ENCODE measurements around the gene TSFM.

The TSFM gene

DNA sequence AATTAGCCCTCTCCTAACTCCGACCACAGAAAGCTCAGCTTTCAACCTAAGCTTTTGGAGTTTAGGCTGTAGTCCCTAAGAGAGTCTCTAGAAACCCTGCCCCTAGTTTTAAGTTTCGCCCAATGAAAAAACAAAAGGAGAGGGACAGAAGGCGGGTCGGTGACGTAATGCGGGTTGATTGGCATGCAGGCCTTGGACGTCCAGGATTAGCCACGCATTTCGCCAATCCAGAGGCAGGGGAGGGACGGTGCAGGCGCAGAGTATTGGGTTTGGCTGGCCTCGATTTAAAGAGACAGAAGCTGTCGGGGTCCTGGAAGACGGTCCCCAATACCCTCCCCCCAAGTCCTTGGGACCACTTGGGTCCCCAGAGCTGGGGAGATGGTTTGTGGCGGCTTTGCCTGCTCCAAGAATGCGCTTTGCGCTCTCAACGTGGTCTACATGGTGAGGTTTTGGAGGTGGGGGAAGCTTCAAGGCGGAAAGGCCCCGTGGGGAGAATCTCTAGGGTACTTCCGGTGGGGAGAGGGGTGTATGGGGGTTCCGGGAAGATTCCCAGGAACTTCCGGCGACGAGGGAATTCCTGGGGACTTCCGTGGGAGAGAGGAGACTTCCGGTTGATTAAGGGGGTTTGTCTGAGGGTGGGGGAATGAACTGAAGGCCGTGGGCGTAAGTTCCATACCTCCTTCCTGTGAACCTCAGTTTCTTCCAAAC is 37.7 kb upstream of the TSFM start, which contains the start of gene TSPAN31:
TSS of gene TSPAN31 (plus strand) at position 263 of the 708 bp plus-strand sequence. CDS start at position 379, 116 bp downstream.
- H3K4me3 ChIP-seq (ENCODE audit: low read depth, low read length): peak within 1 kb of the TSS; percentile 98
- POLR2A ChIA-PET: interaction anchor here (0.5 to 1.5 kb wide), 6 partner anchors 8 to 681 kb away, joined by 3 to 7 read pairs (median 6); partner anchors contain the start of genes EEF1AKMT3 and METTL1
- TF ChIP-seq, protein P1, sequence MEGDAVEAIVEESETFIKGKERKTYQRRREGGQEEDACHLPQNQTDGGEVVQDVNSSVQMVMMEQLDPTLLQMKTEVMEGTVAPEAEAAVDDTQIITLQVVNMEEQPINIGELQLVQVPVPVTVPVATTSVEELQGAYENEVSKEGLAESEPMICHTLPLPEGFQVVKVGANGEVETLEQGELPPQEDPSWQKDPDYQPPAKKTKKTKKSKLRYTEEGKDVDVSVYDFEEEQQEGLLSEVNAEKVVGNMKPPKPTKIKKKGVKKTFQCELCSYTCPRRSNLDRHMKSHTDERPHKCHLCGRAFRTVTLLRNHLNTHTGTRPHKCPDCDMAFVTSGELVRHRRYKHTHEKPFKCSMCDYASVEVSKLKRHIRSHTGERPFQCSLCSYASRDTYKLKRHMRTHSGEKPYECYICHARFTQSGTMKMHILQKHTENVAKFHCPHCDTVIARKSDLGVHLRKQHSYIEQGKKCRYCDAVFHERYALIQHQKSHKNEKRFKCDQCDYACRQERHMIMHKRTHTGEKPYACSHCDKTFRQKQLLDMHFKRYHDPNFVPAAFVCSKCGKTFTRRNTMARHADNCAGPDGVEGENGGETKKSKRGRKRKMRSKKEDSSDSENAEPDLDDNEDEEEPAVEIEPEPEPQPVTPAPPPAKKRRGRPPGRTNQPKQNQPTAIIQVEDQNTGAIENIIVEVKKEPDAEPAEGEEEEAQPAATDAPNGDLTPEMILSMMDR (IDR thresholded peaks at IDR 0.05; ENCODE audit: insufficient read depth, low read length, missing control alignments): no peak
- CTCF ChIA-PET: interaction anchor here (0.8 to 4.7 kb wide), 6 partner anchors 8 to 162 kb away, joined by 3 to 26 read pairs (median 8); no protein-coding TSS in a partner anchor
- peak; percentile 85 for DNase-seq (ENCODE audit: low read depth, low spot score)

- H3K4me3 ChIP-seq (ENCODE audit: low read depth, low read length): peak overlapping the region; percentile 98
- CTCF ChIA-PET: interaction anchor here (0.9 to 3.6 kb wide), 4 partner anchors 9 to 162 kb away, joined by 3 to 16 read pairs (median 8); no protein-coding TSS in a partner anchor
- POLR2A ChIA-PET: interaction anchor here (1.0 to 1.5 kb wide), 5 partner anchors 9 to 680 kb away, joined by 3 to 7 read pairs (median 7); partner anchors contain the start of genes EEF1AKMT3 and METTL1
- DNase-seq (ENCODE audit: low read depth, low spot score): no peak
- TF ChIP-seq, protein P1 (IDR thresholded peaks at IDR 0.05; ENCODE audit: insufficient read depth, low read length, missing control alignments): no peak
Measured at GRCh38 chr12:57745485-57745881, 37.1 kb upstream of the TSFM start.

DNA sequence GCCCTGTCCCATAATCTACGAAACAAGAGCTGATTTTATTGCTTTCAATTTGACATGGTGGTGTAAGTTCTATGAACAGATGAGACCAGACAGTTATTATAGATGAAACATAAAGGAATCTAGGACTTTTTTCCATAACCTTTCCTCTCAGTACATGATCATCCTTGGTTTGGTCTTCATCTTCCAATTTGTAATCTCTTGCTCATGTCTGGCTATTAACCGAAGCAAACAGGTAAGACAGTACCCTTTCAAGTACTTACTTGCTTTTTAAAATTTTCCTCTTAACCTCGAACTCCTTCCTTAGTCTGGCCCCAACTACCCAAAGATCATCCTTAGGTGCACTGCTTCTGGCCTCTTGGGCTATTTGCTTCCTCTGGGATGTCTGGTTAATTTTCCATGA is 36.6 kb upstream of the TSFM start:
- CTCF ChIA-PET: interaction anchor here (2.2 to 3.6 kb wide), 2 partner anchors 10 to 11 kb away, joined by 11 to 16 read pairs; no protein-coding TSS in a partner anchor
- TF ChIP-seq, protein P1 (IDR thresholded peaks at IDR 0.05; ENCODE audit: insufficient read depth, low read length, missing control alignments): no peak
- POLR2A ChIA-PET: no interaction called here

GRCh38 chr12:57749061-57749460 is 33.5 kb upstream of the TSFM start:
- no peak overlapping the region for H3K4me3 ChIP-seq (ENCODE audit: low read depth, low read length)
- DNase-seq (ENCODE audit: low read depth, low spot score): no peak
- CTCF ChIA-PET: interaction anchor here (1.5 to 2.4 kb wide), 2 partner anchors 8 to 23 kb away, joined by 3 to 6 read pairs; no protein-coding TSS in a partner anchor
- POLR2A ChIA-PET: interaction anchor here (0.7 kb wide), 1 partner anchor 24 kb away, joined by 3 read pairs; no protein-coding TSS in a partner anchor
- TF ChIP-seq, protein P1 (IDR thresholded peaks at IDR 0.05; ENCODE audit: insufficient read depth, low read length, missing control alignments): no peak

More for the DNA sequence above, 36.6 kb upstream of the TSFM start:
- DNase-seq (ENCODE audit: low read depth, low spot score): no peak
- H3K4me3 ChIP-seq (ENCODE audit: low read depth, low read length): peak overlapping the region; percentile 98

- no peak for DNase-seq (ENCODE audit: low read depth, low spot score)
- TF ChIP-seq, protein P1 (IDR thresholded peaks at IDR 0.05; ENCODE audit: insufficient read depth, low read length, missing control alignments): no peak
- CTCF ChIA-PET: interaction anchor here (1.0 to 1.4 kb wide), 2 partner anchors 9 to 14 kb away, joined by 3 to 5 read pairs; no protein-coding TSS in a partner anchor
- peak overlapping the region; percentile 84 for H3K4me3 ChIP-seq (ENCODE audit: low read depth, low read length)
- POLR2A ChIA-PET: no interaction called here
Measured at GRCh38 chr12:57750561-57751431, 31.8 kb upstream of the TSFM start.
